Right lobe of liver (tissue), 4 donors: Measurements from ENCODE around the gene KRTAP9-2.

Experiments
- POLR2A ChIP-seq: fragments of 450-650 bp; IDR thresholded peaks from one replicate; pipeline ENCODE4 v1.6.1; 2017; ENCODE audit warnings: antibody characterized with exemption, mild to moderate bottlenecking
- TF ChIP-seq, protein P1 (sequence below), 4 donors: fragments of 200-600 bp in 3 of 4; fragments of 450-650 bp in 1 of 4; IDR thresholded peaks; one replicate each; pipeline versions ENCODE4 v1.5.1 to v1.8.0; 2016 to 2022; ENCODE audit warnings: antibody characterized with exemption in 4 of 4, mild to moderate bottlenecking in 2 of 4
- donor health status: DM: no; HTN: no; CAD: no.
- donor health status: DM: no; HTN: no; CAD: no.
- donor health status: DM: no; HTN: yes; CAD: no.

DNA sequence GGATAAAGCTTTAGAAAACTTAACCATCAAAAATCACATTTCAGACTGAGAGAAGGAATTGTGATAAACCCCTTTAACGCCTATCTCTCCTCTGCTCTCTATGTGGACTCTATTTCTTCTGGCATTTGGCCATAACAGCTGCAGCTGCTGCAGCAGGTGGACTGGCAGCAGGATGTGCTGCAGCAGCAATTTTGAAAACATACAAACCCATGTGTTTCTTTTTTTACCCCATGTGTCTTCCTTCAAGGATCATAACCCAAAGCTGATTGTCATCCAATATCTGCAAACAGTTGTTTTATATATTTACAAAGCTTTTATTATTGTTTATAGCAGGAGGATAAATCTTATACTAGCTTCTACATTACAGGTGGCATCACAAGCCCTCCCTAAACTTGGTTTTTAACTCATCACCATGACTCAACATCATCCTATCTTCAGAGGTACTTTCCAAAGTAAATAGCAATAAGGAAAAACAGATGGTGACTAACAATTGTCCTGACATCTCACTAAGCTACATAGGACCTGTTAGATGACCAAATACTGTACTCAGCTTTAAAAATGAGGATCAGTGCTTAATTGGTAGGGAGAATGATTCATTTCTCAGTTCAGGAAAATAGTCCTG, 14.5 kb upstream of the KRTAP9-2 start:
- TF ChIP-seq, protein P1, sequence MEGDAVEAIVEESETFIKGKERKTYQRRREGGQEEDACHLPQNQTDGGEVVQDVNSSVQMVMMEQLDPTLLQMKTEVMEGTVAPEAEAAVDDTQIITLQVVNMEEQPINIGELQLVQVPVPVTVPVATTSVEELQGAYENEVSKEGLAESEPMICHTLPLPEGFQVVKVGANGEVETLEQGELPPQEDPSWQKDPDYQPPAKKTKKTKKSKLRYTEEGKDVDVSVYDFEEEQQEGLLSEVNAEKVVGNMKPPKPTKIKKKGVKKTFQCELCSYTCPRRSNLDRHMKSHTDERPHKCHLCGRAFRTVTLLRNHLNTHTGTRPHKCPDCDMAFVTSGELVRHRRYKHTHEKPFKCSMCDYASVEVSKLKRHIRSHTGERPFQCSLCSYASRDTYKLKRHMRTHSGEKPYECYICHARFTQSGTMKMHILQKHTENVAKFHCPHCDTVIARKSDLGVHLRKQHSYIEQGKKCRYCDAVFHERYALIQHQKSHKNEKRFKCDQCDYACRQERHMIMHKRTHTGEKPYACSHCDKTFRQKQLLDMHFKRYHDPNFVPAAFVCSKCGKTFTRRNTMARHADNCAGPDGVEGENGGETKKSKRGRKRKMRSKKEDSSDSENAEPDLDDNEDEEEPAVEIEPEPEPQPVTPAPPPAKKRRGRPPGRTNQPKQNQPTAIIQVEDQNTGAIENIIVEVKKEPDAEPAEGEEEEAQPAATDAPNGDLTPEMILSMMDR (IDR thresholded peaks at IDR 0.05) = no peak
- TF ChIP-seq POLR2A = no peak
